ENCODE results near the gene ADAT3. TPM values are rescaled to one million over a fixed set of nuclear protein-coding genes. Genes with fewer than 3 reads are reported as not detected.
A peak's percentile ranks its signal among the peaks of the same experiment; 100 is the strongest.

ADAT3 gene
- total RNA-seq, 6 donors from 2014 or later = 6.1 to 25.1 (median 12.0) TPM

- Histone ChIP-seq H3K27me3 (no peaks in the 10 kb centered on the region), H3K4me1 (peaks cover 57 to 77% (median 70%) of the 10 kb centered on the region in 4 donors), H3K27ac (peak overlapping the region in 3 of 4 donors; percentile 13 to 95 (median 56)), H3K36me3 (no peaks in the 10 kb centered on the region), H3K9me3 (no peaks in the 10 kb centered on the region), H3K4me3 (peak overlapping the region in 3 of 4 donors; percentile 71 to 98 (median 90))
- DNase-seq (peak in 1 of 2 donors; percentile 51), ATAC-seq (ENCODE audit: low FRiP score in 2 of 2) (no peak)
- no peak for TF ChIP-seq EP300 (IDR thresholded peaks at IDR 0.05)
- TF ChIP-seq POLR2A (IDR thresholded peaks at IDR 0.05) = no peak
- TF ChIP-seq POLR2AphosphoS5 (IDR thresholded peaks at IDR 0.05) = no peak
- no peak for TF ChIP-seq CTCF (IDR thresholded peaks at IDR 0.05)
- 75 to 76% methylated on average over 18 to 28 of the region's 28 CpGs for WGBS, 2 donors
Measured at GRCh38 chr19:1860821-1861598, 44.2 kb upstream of the ADAT3 start.

- ATAC-seq (ENCODE audit: low FRiP score in 2 of 2) (no peak), DNase-seq (peak in 1 of 2 donors; percentile 50)
- no peak for TF ChIP-seq POLR2A (IDR thresholded peaks at IDR 0.05)
- no peak for TF ChIP-seq CTCF (IDR thresholded peaks at IDR 0.05)
- no peak for TF ChIP-seq POLR2AphosphoS5 (IDR thresholded peaks at IDR 0.05)
- TF ChIP-seq EP300 (IDR thresholded peaks at IDR 0.05) = no peak
- H3K4me3 ChIP-seq = peak overlapping the region in 3 of 4 donors; percentile 71 to 98 (median 90)
- no peaks in the 10 kb centered on the region for H3K36me3 ChIP-seq
- H3K27me3 ChIP-seq = no peaks in the 10 kb centered on the region
- H3K27ac ChIP-seq = peak overlapping the region; percentile 13 to 95 (median 41)
- no peaks in the 10 kb centered on the region for H3K9me3 ChIP-seq
- WGBS, 2 donors = 57 to 58% methylated on average over 22 to 23 of the region's 23 CpGs
- peaks cover 51 to 71% (median 64%) of the 10 kb centered on the region in 4 donors for H3K4me1 ChIP-seq
Measured at GRCh38 chr19:1861599-1862031, 43.6 kb upstream of the ADAT3 start.

GRCh38 chr19:1862068-1862423, 43.2 kb upstream of the ADAT3 start:
- Histone ChIP-seq H3K9me3 (no peaks in the 10 kb centered on the region), H3K27me3 (no peaks in the 10 kb centered on the region), H3K4me3 (peak overlapping the region; percentile 70 to 98 (median 80)), H3K4me1 (peaks cover 47 to 66% (median 61%) of the 10 kb centered on the region in 4 donors), H3K36me3 (no peaks in the 10 kb centered on the region), H3K27ac (peak overlapping the region; percentile 36 to 95 (median 47))
- WGBS, 2 donors = 7 to 16% methylated on average over 2 to 21 of the region's 21 CpGs
- ATAC-seq (ENCODE audit: low FRiP score in 2 of 2) (no peak), DNase-seq (peak in 1 of 2 donors; percentile 79)
- TF ChIP-seq POLR2A (IDR thresholded peaks at IDR 0.05) (no peak), POLR2AphosphoS5 (IDR thresholded peaks at IDR 0.05) (no peak), EP300 (IDR thresholded peaks at IDR 0.05) (no peak), CTCF (IDR thresholded peaks at IDR 0.05) (no peak)

- Histone ChIP-seq H3K4me3 (peak overlapping the region; percentile 71 to 98 (median 94)), H3K36me3 (no peaks in the 10 kb centered on the region), H3K27me3 (no peaks in the 10 kb centered on the region), H3K9me3 (no peaks in the 10 kb centered on the region), H3K27ac (peak overlapping the region; percentile 69 to 95 (median 78)), H3K4me1 (peaks cover 42 to 60% (median 54%) of the 10 kb centered on the region in 4 donors)
- peak in 1 of 2 donors; percentile 94 for DNase-seq
- TF ChIP-seq EP300 (IDR thresholded peaks at IDR 0.05) (no peak), CTCF (IDR thresholded peaks at IDR 0.05) (peak in 1 of 6 experiments; percentile 24), POLR2AphosphoS5 (IDR thresholded peaks at IDR 0.05) (no peak), POLR2A (IDR thresholded peaks at IDR 0.05) (no peak)
- 0 to 2% methylated on average over 35 to 45 of the region's 109 CpGs for WGBS, 2 donors
- ATAC-seq (ENCODE audit: low FRiP score in 2 of 2) = no peak
Measured at GRCh38 chr19:1862424-1863327, 42.5 kb upstream of the ADAT3 start.
